ENCODE results near the gene FAT2. TPM values are rescaled to one million over a fixed set of nuclear protein-coding genes. Genes with fewer than 3 reads are reported as not detected.

Gene FAT2
- total RNA-seq, 1 experiment from 2014 or later, result 0.48 TPM

DNA sequence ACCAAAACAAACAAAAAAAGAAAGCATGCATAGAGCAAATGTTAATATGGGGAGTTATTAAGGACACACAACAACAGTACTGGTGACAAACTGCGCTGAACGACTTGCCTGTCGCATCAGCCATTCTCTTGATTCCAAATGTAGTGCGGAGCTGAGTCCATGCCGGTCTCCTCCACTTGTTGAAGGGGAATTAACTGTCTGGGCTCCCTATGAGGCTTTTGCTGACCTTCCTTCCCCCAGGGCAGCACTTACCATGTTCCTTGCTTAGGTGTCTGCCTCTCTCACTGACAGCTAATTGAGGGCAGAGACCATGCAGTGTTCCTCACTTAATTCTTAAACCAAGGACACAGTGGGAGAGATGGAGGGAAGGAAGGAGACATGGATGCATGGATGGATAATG is 40.8 kb upstream of the FAT2 start:
- TF ChIP-seq, protein P1, sequence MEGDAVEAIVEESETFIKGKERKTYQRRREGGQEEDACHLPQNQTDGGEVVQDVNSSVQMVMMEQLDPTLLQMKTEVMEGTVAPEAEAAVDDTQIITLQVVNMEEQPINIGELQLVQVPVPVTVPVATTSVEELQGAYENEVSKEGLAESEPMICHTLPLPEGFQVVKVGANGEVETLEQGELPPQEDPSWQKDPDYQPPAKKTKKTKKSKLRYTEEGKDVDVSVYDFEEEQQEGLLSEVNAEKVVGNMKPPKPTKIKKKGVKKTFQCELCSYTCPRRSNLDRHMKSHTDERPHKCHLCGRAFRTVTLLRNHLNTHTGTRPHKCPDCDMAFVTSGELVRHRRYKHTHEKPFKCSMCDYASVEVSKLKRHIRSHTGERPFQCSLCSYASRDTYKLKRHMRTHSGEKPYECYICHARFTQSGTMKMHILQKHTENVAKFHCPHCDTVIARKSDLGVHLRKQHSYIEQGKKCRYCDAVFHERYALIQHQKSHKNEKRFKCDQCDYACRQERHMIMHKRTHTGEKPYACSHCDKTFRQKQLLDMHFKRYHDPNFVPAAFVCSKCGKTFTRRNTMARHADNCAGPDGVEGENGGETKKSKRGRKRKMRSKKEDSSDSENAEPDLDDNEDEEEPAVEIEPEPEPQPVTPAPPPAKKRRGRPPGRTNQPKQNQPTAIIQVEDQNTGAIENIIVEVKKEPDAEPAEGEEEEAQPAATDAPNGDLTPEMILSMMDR (conservative IDR thresholded peaks at IDR 0.05), result no peak
- TF ChIP-seq EZH2 (IDR thresholded peaks at IDR 0.05; ENCODE audit: low read depth), result no peak
- Histone ChIP-seq H3K79me2 (ENCODE audit: low read depth) (no peaks in the 10 kb centered on the region), H3K9me2 (ENCODE audit: insufficient read depth) (no peaks in the 10 kb centered on the region), H3K27me3 (ENCODE audit: insufficient read depth, low read depth) (peaks cover 23% of the 10 kb centered on the region; the same call in 1 of the 2 replicates), H3K9me3 (ENCODE audit: insufficient read depth, low read depth) (no peaks in the 10 kb centered on the region), H3K27ac (no peak overlapping the region), H3K4me3 (no peak overlapping the region), H3K4me1 (replicated peaks; ENCODE audit: insufficient read depth) (no peaks in the 10 kb centered on the region), H3K4me2 (no peak overlapping the region), H3F3A (ENCODE audit: insufficient read depth, low read depth) (no peaks in the 10 kb centered on the region), H2AFZ (no peak overlapping the region), H4K20me1 (ENCODE audit: insufficient read depth) (no peaks in the 10 kb centered on the region), H3K36me3 (ENCODE audit: low read depth) (no peaks in the 10 kb centered on the region)
- BruUV-seq (replicated peaks), result no TSS peak
- CTCF ChIA-PET, result no interaction called here
- no peak for DNase-seq
- POLR2A ChIA-PET (ENCODE audit: unreplicated experiment), result no interaction called here
- intact Hi-C loops (cut with micrococcal nuclease; ENCODE audit: unreplicated experiment), result no loop called here

DNA sequence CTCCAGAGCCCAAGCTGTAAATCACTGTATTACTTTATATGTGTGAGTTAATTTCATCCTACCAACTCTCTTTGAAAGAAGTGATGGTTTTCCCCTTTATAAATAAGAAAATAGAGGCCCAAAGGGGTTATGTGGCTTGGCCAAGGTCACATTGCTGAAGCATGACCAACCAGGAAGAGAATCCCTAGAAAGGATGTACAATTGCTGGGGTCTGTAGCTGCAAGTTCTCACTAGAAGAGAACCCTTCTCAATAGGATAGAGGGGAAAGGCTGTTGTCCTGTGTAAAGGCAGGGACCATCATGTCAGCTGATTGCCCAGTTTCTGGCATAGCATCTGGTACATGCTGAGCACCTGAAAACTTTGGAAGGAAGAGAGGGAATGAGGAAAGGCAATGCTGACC is 39.0 kb upstream of the FAT2 start:
- H3K4me1 ChIP-seq (replicated peaks; ENCODE audit: insufficient read depth), result no peaks in the 10 kb centered on the region
- no peak overlapping the region for H3K27ac ChIP-seq
- POLR2A ChIA-PET (ENCODE audit: unreplicated experiment), result no interaction called here
- no peak for TF ChIP-seq EZH2 (IDR thresholded peaks at IDR 0.05; ENCODE audit: low read depth)
- TF ChIP-seq, protein P1 (conservative IDR thresholded peaks at IDR 0.05), result no peak
- H3K9me2 ChIP-seq (ENCODE audit: insufficient read depth), result no peaks in the 10 kb centered on the region
- H3K4me2 ChIP-seq, result no peak overlapping the region
- no peak overlapping the region for H2AFZ ChIP-seq
- DNase-seq, result no peak
- H3K9me3 ChIP-seq (ENCODE audit: insufficient read depth, low read depth), result no peaks in the 10 kb centered on the region
- CTCF ChIA-PET, result no interaction called here
- BruUV-seq (replicated peaks), result no TSS peak
- no peak overlapping the region for H3K4me3 ChIP-seq
- H4K20me1 ChIP-seq (ENCODE audit: insufficient read depth), result no peaks in the 10 kb centered on the region
- no peaks in the 10 kb centered on the region for H3K36me3 ChIP-seq (ENCODE audit: low read depth)
- peaks cover 11% of the 10 kb centered on the region; the same call in 1 of the 2 replicates for H3K27me3 ChIP-seq (ENCODE audit: insufficient read depth, low read depth)
- H3K79me2 ChIP-seq (ENCODE audit: low read depth), result no peaks in the 10 kb centered on the region
- H3F3A ChIP-seq (ENCODE audit: insufficient read depth, low read depth), result no peaks in the 10 kb centered on the region
- intact Hi-C loops (cut with micrococcal nuclease; ENCODE audit: unreplicated experiment), result no loop called here

DNA sequence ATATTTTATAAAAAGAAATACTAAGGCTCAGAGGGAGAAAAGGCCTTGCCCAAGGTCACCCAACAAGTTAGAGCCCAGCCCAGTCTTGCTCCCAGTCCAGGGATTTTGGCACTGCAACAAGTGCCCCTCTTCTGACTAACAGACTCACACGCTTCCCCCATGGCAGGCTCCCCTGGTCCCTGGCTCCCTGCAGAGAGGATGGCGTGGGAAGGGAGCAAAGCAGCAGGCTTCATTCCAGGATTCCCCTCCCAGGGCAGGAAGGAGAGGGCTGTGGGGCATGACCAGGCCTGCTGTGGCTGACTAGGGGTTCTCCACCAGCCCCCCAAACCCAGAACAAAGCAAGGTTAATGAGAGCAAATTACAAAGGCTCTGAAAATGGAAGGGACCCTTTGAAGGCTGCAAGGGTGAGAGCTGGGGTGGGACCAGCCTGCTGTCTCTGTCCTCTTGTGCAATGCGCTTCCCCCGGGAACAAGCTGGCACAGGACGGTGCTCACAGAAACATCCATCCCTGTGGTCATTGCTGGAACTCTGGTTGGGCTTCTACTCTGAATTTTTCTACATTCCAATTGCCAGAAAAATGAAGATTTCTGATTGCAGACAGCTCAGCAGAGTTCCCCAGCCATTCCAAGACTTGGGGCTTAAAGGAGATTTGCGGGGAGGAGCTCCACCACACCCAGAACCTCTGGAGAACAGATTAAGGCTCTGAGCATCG is 37.1 kb upstream of the FAT2 start:
- Histone ChIP-seq H3K9me2 (ENCODE audit: insufficient read depth) (no peaks in the 10 kb centered on the region), H3K79me2 (ENCODE audit: low read depth) (no peaks in the 10 kb centered on the region), H3K27me3 (ENCODE audit: insufficient read depth, low read depth) (0 out of 2 replicates have a peak, but pooled peaks cover 8% of the 10 kb centered on the region), H3K4me3 (no peak overlapping the region), H3K9me3 (ENCODE audit: insufficient read depth, low read depth) (no peaks in the 10 kb centered on the region), H2AFZ (no peak overlapping the region), H3K4me1 (replicated peaks; ENCODE audit: insufficient read depth) (no peaks in the 10 kb centered on the region), H3K4me2 (no peak overlapping the region), H3K36me3 (ENCODE audit: low read depth) (no peaks in the 10 kb centered on the region), H3F3A (ENCODE audit: insufficient read depth, low read depth) (no peaks in the 10 kb centered on the region), H4K20me1 (ENCODE audit: insufficient read depth) (no peaks in the 10 kb centered on the region), H3K27ac (no peak overlapping the region)
- DNase-seq, result no peak
- CTCF ChIA-PET, result no interaction called here
- intact Hi-C loops (cut with micrococcal nuclease; ENCODE audit: unreplicated experiment), result no loop called here
- BruUV-seq (replicated peaks), result no TSS peak
- TF ChIP-seq EZH2 (IDR thresholded peaks at IDR 0.05; ENCODE audit: low read depth), result no peak
- TF ChIP-seq, protein P1 (conservative IDR thresholded peaks at IDR 0.05), result no peak
- POLR2A ChIA-PET (ENCODE audit: unreplicated experiment), result interaction anchor here (0.6 kb wide), 1 partner anchor 57 kb away, joined by 3 read pairs; no protein-coding TSS in a partner anchor

Measured in PC-9 (cell line).